T-helper 17 cell (primary cell): Measurements from ENCODE around the gene SMC4. TPM values are rescaled to one million over a fixed set of nuclear protein-coding genes. Genes with fewer than 3 reads are reported as not detected.
A peak's percentile ranks its signal among the peaks of the same experiment; 100 is the strongest.

ENCODE experiments used
- ATAC-seq: fragments of 150-1000 bp; cut with Tn5 transposase; 2 replicates; pipeline ENCODE4 v1.10.0; 2021; ENCODE audit warnings: mild to moderate bottlenecking, moderate library complexity
- DNase-seq, 3 donors: peaks; one replicate each; pipeline versions ENCODE4 v3.0.0 to v3.0.0-alpha.2; 2020 to 2021
- H3K9me3 ChIP-seq: one replicate; pipeline ENCODE4 v1.7.0; 2013; ENCODE audit warnings: low read length, mild to moderate bottlenecking; ENCODE audit not compliant: control insufficient read depth, poor library complexity, severe bottlenecking
- H3K27ac Mint-ChIP-seq: one replicate; pipeline ENCODE4 v1.8.0; 2022; ENCODE audit warnings: mild to moderate bottlenecking, moderate library complexity, mixed read lengths
- H3K27me3 Mint-ChIP-seq: one replicate; pipeline ENCODE4 v1.8.0; 2022; ENCODE audit warnings: mixed read lengths
- H3K36me3 Mint-ChIP-seq: one replicate; pipeline ENCODE4 v1.8.0; 2022; ENCODE audit warnings: low read depth, mixed read lengths
- H3K4me1 Mint-ChIP-seq: one replicate; pipeline ENCODE4 v1.8.0; 2022; ENCODE audit warnings: mild to moderate bottlenecking, mixed read lengths
- H3K4me3 Mint-ChIP-seq: one replicate; pipeline ENCODE4 v1.8.0; 2022; ENCODE audit warnings: mild to moderate bottlenecking, moderate library complexity, mixed read lengths
- total RNA-seq, 4 donors: library from RNA in 2 of 4; stranded (reverse) in 2 of 4; gene quantifications; one replicate each; pipeline ENCODE4 v1.2.3 and lab custom pipeline; 2022 to 2026

SMC4 gene
- total RNA-seq, 2 donors from 2014 or later, result 61.1 to 77.8 TPM

GRCh38 chr3:160479376-160479775, 79.9 kb downstream of the SMC4 start:
- Mint-ChIP-seq H3K27me3 (peaks cover 31% of the 10 kb centered on the region), H3K36me3 (peaks cover 2% of the 10 kb centered on the region), H3K4me3 (no peak overlapping the region), H3K4me1 (peaks cover 2% of the 10 kb centered on the region), H3K27ac (no peak overlapping the region)
- DNase-seq, result no peak
- no peaks in the 10 kb centered on the region for H3K9me3 ChIP-seq
- ATAC-seq, result no peak

DNA sequence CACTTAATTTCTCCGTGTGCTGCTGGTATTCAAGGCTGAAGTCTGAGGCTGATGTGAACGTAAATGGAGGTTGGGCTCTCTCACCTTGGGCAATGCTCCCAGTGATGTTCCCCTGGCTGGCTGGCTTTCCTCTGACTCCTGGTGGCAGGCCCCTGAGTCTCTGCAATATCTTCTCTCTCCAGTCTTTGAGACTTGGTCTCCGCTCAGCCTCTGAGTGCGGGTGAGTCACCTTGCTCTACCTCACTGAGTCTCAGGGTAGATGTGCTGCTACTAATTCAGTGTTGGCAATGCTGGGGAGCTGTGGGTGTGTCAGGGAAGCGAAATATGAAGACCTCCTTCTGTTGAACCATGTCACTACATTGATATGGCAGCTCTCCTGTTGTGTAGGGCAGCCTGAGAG, 81.5 kb downstream of the SMC4 start:
- Mint-ChIP-seq H3K27me3 (peaks cover 26% of the 10 kb centered on the region), H3K36me3 (peaks cover 2% of the 10 kb centered on the region), H3K27ac (no peak overlapping the region), H3K4me1 (peaks cover 7% of the 10 kb centered on the region), H3K4me3 (no peak overlapping the region)
- no peaks in the 10 kb centered on the region for H3K9me3 ChIP-seq
- ATAC-seq (no peak), DNase-seq (no peak)

GRCh38 chr3:160481856-160482255, 82.4 kb downstream of the SMC4 start:
- no peak for ATAC-seq
- Mint-ChIP-seq H3K4me1 (peaks cover 7% of the 10 kb centered on the region), H3K27me3 (peaks cover 26% of the 10 kb centered on the region), H3K36me3 (peaks cover 2% of the 10 kb centered on the region), H3K27ac (peak overlapping the region; percentile 60), H3K4me3 (no peak overlapping the region)
- DNase-seq, result no peak
- H3K9me3 ChIP-seq, result no peaks in the 10 kb centered on the region

DNA sequence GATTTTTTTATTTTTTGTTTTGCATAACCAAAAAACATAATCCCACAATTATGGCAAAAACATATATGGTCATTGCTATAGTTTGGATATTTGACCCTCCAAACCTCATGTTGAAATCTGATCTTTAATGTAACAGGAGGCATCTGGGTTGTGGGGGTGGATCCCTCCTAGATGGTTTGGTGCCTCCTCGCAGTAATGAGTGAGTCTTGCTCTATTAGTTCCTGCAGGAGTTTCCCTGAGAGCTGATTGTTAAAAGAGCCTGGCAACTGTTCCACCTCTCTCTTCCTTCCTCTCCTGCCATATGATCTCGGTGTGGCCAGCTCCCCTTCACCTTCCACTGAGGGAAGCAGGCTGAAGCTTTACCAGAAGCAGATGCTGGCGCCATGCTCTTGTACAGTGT, 83.3 kb downstream of the SMC4 start:
- Mint-ChIP-seq H3K4me1 (peaks cover 7% of the 10 kb centered on the region), H3K4me3 (no peak overlapping the region), H3K27me3 (peaks cover 26% of the 10 kb centered on the region), H3K36me3 (peaks cover 2% of the 10 kb centered on the region), H3K27ac (peak overlapping the region; percentile 53)
- H3K9me3 ChIP-seq, result no peaks in the 10 kb centered on the region
- DNase-seq, result no peak
- ATAC-seq, result no peak

Other genes with a start within 250 kb of the SMC4 start
- not detected for gene C3orf80, start 174.2 kb upstream of the SMC4 start, total RNA-seq
- gene IFT80, start 425 bp upstream of the SMC4 start, total RNA-seq, result 10 to 100 TPM; 24.6 to 26.1 TPM
- 10 to 100 TPM; 15.2 to 32.1 TPM for gene TRIM59, start 50.1 kb downstream of the SMC4 start, total RNA-seq
- gene KPNA4, start 165.9 kb downstream of the SMC4 start, total RNA-seq, result 10 to 100 TPM; 48.9 to 61.9 TPM